Hepatocyte (in vitro differentiated cells): ENCODE measurements around the gene RBM47.

Experiments
- EZH2 ChIP-seq: fragments of 200-600 bp; sonication (generic); IDR thresholded peaks from 2 replicates; pipeline ENCODE4 v1.6.1; 2016; ENCODE audit warnings: antibody characterized with exemption, mild to moderate bottlenecking, borderline replicate concordance
- EZH2phosphoT487 ChIP-seq: fragments of 200-600 bp; sonication (generic); IDR thresholded peaks from one replicate; pipeline ENCODE4 v1.6.1; 2018; ENCODE audit warnings: antibody characterized with exemption, mild to moderate bottlenecking, low read depth, moderate library complexity; ENCODE audit not compliant: unreplicated experiment, severe bottlenecking
- TF ChIP-seq, protein P1 (sequence below): fragments of 200-600 bp; sonication (generic); IDR thresholded peaks from 2 replicates; pipeline ENCODE4 v1.5.1; 2016; ENCODE audit warnings: antibody characterized with exemption, mild to moderate bottlenecking; ENCODE audit not compliant: poor library complexity

DNA sequence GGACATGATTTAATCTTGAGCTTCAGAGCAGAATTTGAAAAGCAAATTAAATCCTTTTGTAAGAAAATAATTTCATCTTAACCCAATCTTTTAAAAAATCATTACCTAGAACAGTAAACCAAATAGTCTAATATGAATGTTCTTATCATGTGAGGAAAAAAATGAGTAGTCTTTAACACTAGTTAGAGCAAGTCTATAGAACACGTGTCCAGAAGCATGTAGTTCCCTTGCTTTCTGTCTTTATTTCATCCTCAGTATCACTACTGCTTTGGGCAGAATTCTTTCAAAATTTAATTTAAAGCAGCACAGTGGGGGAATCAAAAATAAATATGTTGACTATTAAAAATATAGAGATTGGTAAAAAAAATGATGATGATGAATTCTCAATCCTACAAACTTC is 2.1 kb downstream of the RBM47 start:
- TF ChIP-seq, protein P1, sequence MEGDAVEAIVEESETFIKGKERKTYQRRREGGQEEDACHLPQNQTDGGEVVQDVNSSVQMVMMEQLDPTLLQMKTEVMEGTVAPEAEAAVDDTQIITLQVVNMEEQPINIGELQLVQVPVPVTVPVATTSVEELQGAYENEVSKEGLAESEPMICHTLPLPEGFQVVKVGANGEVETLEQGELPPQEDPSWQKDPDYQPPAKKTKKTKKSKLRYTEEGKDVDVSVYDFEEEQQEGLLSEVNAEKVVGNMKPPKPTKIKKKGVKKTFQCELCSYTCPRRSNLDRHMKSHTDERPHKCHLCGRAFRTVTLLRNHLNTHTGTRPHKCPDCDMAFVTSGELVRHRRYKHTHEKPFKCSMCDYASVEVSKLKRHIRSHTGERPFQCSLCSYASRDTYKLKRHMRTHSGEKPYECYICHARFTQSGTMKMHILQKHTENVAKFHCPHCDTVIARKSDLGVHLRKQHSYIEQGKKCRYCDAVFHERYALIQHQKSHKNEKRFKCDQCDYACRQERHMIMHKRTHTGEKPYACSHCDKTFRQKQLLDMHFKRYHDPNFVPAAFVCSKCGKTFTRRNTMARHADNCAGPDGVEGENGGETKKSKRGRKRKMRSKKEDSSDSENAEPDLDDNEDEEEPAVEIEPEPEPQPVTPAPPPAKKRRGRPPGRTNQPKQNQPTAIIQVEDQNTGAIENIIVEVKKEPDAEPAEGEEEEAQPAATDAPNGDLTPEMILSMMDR: no peak
- TF ChIP-seq EZH2phosphoT487 (no peak), EZH2 (no peak)
